Activated CD4-positive, alpha-beta memory T cell treated with anti-CD3 and anti-CD28 coated beads, Interleukin-2, amount 10 ng/mL, durations not matched to agents 7 days and 5 days (primary cell): ENCODE data around the gene TPCN1. TPM values are rescaled to one million over a fixed set of nuclear protein-coding genes. Genes with fewer than 3 reads are reported as not detected.

Experiments used
- CTCF ChIA-PET: fragments of 350-600 bp; sonication (Branson Sonifier 250); formaldehyde crosslinking; loops from one replicate; lab custom pipeline; 2021; ENCODE audit warnings: antibody characterized with exemption, inconsistent platforms; lab: Charles Lee
- POLR2A ChIA-PET: fragments of 350-600 bp; sonication (Branson Sonifier 250); formaldehyde crosslinking; loops from one replicate; lab custom pipeline; 2021; ENCODE audit warnings: antibody characterized with exemption; lab: Charles Lee
- DNase-seq: peaks from one replicate; pipeline ENCODE4 v3.0.0-alpha.2; 2020
- H3K27ac Mint-ChIP-seq: one replicate; pipeline ENCODE4 v1.8.0; 2021; ENCODE audit warnings: mild to moderate bottlenecking, mixed read lengths
- H3K27me3 Mint-ChIP-seq: one replicate; pipeline ENCODE4 v1.8.0; 2021; ENCODE audit warnings: mixed read lengths
- H3K36me3 Mint-ChIP-seq: one replicate; pipeline ENCODE4 v1.8.0; 2021; ENCODE audit warnings: low read depth, mixed read lengths
- H3K4me1 Mint-ChIP-seq: one replicate; pipeline ENCODE4 v1.8.0; 2021; ENCODE audit warnings: mixed read lengths
- H3K4me3 Mint-ChIP-seq: one replicate; pipeline ENCODE4 v1.8.0; 2021; ENCODE audit warnings: mild to moderate bottlenecking, mixed read lengths
- H3K9me3 Mint-ChIP-seq: one replicate; pipeline ENCODE4 v1.8.0; 2021; ENCODE audit warnings: mixed read lengths
- total RNA-seq, 2 experiments: library from RNA; stranded (reverse); gene quantifications; one replicate each; pipeline ENCODE4 v1.2.3, GENCODE V29; 2021

TPCN1 gene
- total RNA-seq, 2 experiments from 2014 or later, result 18.3 to 19.2 TPM

- no peak overlapping the region for H3K4me3 Mint-ChIP-seq
- no peak overlapping the region for H3K27ac Mint-ChIP-seq
- POLR2A ChIA-PET, result no interaction called here
- H3K36me3 Mint-ChIP-seq, result peaks cover 13% of the 10 kb centered on the region
- peaks cover under 1% of the 10 kb centered on the region for H3K9me3 Mint-ChIP-seq
- no peaks in the 10 kb centered on the region for H3K27me3 Mint-ChIP-seq
- CTCF ChIA-PET, result no interaction called here
- no peak for DNase-seq
- peaks cover 4% of the 10 kb centered on the region for H3K4me1 Mint-ChIP-seq
Observed at GRCh38 chr12:113247123-113248050, 26.1 kb downstream of the TPCN1 start.

GRCh38 chr12:113248051-113248825 lies 27.0 kb downstream of the TPCN1 start:
- Mint-ChIP-seq H3K36me3 (peaks cover 18% of the 10 kb centered on the region), H3K27ac (no peak overlapping the region), H3K4me3 (no peak overlapping the region), H3K9me3 (peaks cover 5% of the 10 kb centered on the region), H3K4me1 (peaks cover 4% of the 10 kb centered on the region), H3K27me3 (no peaks in the 10 kb centered on the region)
- ChIA-PET POLR2A (no interaction called here), CTCF (no interaction called here)
- DNase-seq, result no peak

GRCh38 chr12:113248842-113249435 lies 27.7 kb downstream of the TPCN1 start:
- Mint-ChIP-seq H3K9me3 (peaks cover 11% of the 10 kb centered on the region), H3K4me1 (peaks cover 4% of the 10 kb centered on the region), H3K36me3 (peaks cover 25% of the 10 kb centered on the region), H3K27me3 (no peaks in the 10 kb centered on the region), H3K4me3 (no peak overlapping the region), H3K27ac (no peak overlapping the region)
- DNase-seq, result no peak
- ChIA-PET POLR2A (no interaction called here), CTCF (no interaction called here)

- ChIA-PET CTCF (no interaction called here), POLR2A (no interaction called here)
- H3K4me3 Mint-ChIP-seq, result no peak overlapping the region
- DNase-seq, result no peak
- peaks cover 11% of the 10 kb centered on the region for H3K9me3 Mint-ChIP-seq
- H3K36me3 Mint-ChIP-seq, result peaks cover 26% of the 10 kb centered on the region
- H3K4me1 Mint-ChIP-seq, result peaks cover 3% of the 10 kb centered on the region
- no peaks in the 10 kb centered on the region for H3K27me3 Mint-ChIP-seq
- H3K27ac Mint-ChIP-seq, result no peak overlapping the region
Observed at GRCh38 chr12:113249546-113249945, 28.3 kb downstream of the TPCN1 start.

- CTCF ChIA-PET, result no interaction called here
- no peak overlapping the region for H3K27ac Mint-ChIP-seq
- POLR2A ChIA-PET, result no interaction called here
- no peaks in the 10 kb centered on the region for H3K27me3 Mint-ChIP-seq
- H3K36me3 Mint-ChIP-seq, result peaks cover 24% of the 10 kb centered on the region
- H3K9me3 Mint-ChIP-seq, result peaks cover 11% of the 10 kb centered on the region
- H3K4me3 Mint-ChIP-seq, result no peak overlapping the region
- no peaks in the 10 kb centered on the region for H3K4me1 Mint-ChIP-seq
- no peak for DNase-seq
Observed at GRCh38 chr12:113250045-113250444, 28.8 kb downstream of the TPCN1 start.

GRCh38 chr12:113251404-113252070 lies 30.3 kb downstream of the TPCN1 start:
- no peak overlapping the region for H3K27ac Mint-ChIP-seq
- peaks cover 24% of the 10 kb centered on the region for H3K36me3 Mint-ChIP-seq
- no peaks in the 10 kb centered on the region for H3K27me3 Mint-ChIP-seq
- CTCF ChIA-PET, result no interaction called here
- H3K9me3 Mint-ChIP-seq, result peaks cover 11% of the 10 kb centered on the region
- POLR2A ChIA-PET, result no interaction called here
- no peaks in the 10 kb centered on the region for H3K4me1 Mint-ChIP-seq
- DNase-seq, result no peak
- no peak overlapping the region for H3K4me3 Mint-ChIP-seq

- H3K27me3 Mint-ChIP-seq, result no peaks in the 10 kb centered on the region
- no peak overlapping the region for H3K27ac Mint-ChIP-seq
- no peaks in the 10 kb centered on the region for H3K4me1 Mint-ChIP-seq
- H3K36me3 Mint-ChIP-seq, result peaks cover 24% of the 10 kb centered on the region
- ChIA-PET POLR2A (no interaction called here), CTCF (no interaction called here)
- peaks cover 11% of the 10 kb centered on the region for H3K9me3 Mint-ChIP-seq
- no peak for DNase-seq
- no peak overlapping the region for H3K4me3 Mint-ChIP-seq
Observed at GRCh38 chr12:113252494-113252893, 31.2 kb downstream of the TPCN1 start.

- no peaks in the 10 kb centered on the region for H3K4me1 Mint-ChIP-seq
- peaks cover 11% of the 10 kb centered on the region for H3K9me3 Mint-ChIP-seq
- H3K27ac Mint-ChIP-seq, result no peak overlapping the region
- DNase-seq, result no peak
- H3K27me3 Mint-ChIP-seq, result no peaks in the 10 kb centered on the region
- no peak overlapping the region for H3K4me3 Mint-ChIP-seq
- ChIA-PET CTCF (no interaction called here), POLR2A (no interaction called here)
- H3K36me3 Mint-ChIP-seq, result peaks cover 24% of the 10 kb centered on the region
Observed at GRCh38 chr12:113253532-113254285, 32.4 kb downstream of the TPCN1 start.

- CTCF ChIA-PET, result no interaction called here
- Mint-ChIP-seq H3K36me3 (peaks cover 24% of the 10 kb centered on the region), H3K4me1 (peaks cover 3% of the 10 kb centered on the region), H3K27me3 (no peaks in the 10 kb centered on the region), H3K9me3 (peaks cover 11% of the 10 kb centered on the region), H3K4me3 (no peak overlapping the region), H3K27ac (no peak overlapping the region)
- POLR2A ChIA-PET, result no interaction called here
- no peak for DNase-seq
Observed at GRCh38 chr12:113254298-113254697, 33.0 kb downstream of the TPCN1 start.

GRCh38 chr12:113257564-113257963 lies 36.3 kb downstream of the TPCN1 start:
- no peak for DNase-seq
- H3K27me3 Mint-ChIP-seq, result no peaks in the 10 kb centered on the region
- peaks cover 15% of the 10 kb centered on the region for H3K36me3 Mint-ChIP-seq
- H3K9me3 Mint-ChIP-seq, result peaks cover 9% of the 10 kb centered on the region
- no peak overlapping the region for H3K27ac Mint-ChIP-seq
- peaks cover 19% of the 10 kb centered on the region for H3K4me1 Mint-ChIP-seq
- POLR2A ChIA-PET, result no interaction called here
- H3K4me3 Mint-ChIP-seq, result no peak overlapping the region
- CTCF ChIA-PET, result no interaction called here

GRCh38 chr12:113260127-113260526 lies 38.9 kb downstream of the TPCN1 start:
- Mint-ChIP-seq H3K4me1 (peaks cover 36% of the 10 kb centered on the region), H3K27me3 (no peaks in the 10 kb centered on the region), H3K36me3 (peaks cover 11% of the 10 kb centered on the region), H3K27ac (peak overlapping the region; percentile 44), H3K4me3 (no peak overlapping the region), H3K9me3 (no peaks in the 10 kb centered on the region)
- DNase-seq, result no peak
- ChIA-PET POLR2A (interaction anchor here (1.4 kb wide), 1 partner anchor 27 kb away, joined by 4 read pairs; no protein-coding TSS in a partner anchor), CTCF (no interaction called here)

GRCh38 chr12:113260636-113261300 lies 39.5 kb downstream of the TPCN1 start:
- ChIA-PET POLR2A (interaction anchor here (1.4 to 2.1 kb wide), 3 partner anchors 28 to 52 kb away, joined by 4 to 14 read pairs (median 10); partner anchors contain the start of gene TPCN1), CTCF (interaction anchor here (1.0 kb wide), 1 partner anchor 166 kb away, joined by 3 read pairs; no protein-coding TSS in a partner anchor)
- Mint-ChIP-seq H3K9me3 (no peaks in the 10 kb centered on the region), H3K36me3 (peaks cover 14% of the 10 kb centered on the region), H3K27me3 (no peaks in the 10 kb centered on the region), H3K4me1 (peaks cover 36% of the 10 kb centered on the region), H3K4me3 (no peak overlapping the region), H3K27ac (no peak overlapping the region)
- DNase-seq, result no peak
